ENCODE data around the gene HAUS7. TPM values are rescaled to one million over a fixed set of nuclear protein-coding genes. Genes with fewer than 3 reads are reported as not detected.

Gene HAUS7
- total RNA-seq, 1 donor from 2014 or later: 13.1 TPM

DNA sequence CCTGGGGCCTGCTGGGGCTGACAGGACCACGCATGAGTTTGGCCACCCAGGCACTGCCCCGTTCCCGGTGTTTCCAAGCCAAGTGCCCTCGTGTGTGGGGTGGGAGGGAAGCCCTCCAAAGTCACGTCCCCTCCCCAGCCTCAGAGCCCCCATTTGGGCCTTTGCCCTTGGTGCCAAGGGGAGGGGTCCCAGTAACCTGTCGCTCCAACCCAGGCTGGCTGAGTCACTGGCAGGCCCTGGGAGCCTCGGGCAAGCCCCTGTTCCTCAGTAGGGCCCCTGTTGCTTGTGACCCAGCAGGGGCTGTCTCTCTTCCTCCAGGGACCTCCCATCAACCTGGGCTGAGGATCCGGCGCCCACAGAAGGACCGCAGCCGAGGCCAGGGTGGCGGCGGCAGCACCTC, 10.7 kb upstream of the HAUS7 start:
- Mint-ChIP-seq H3K27ac (no peak overlapping the region), H3K4me3 (no peak overlapping the region), H3K4me1 (peaks cover 2% of the 10 kb centered on the region), H3K27me3 (ENCODE audit: insufficient read depth, low read depth) (peaks cover 4% of the 10 kb centered on the region), H3K9me3 (peaks cover 12% of the 10 kb centered on the region), H3K36me3 (peaks cover 1% of the 10 kb centered on the region)
- Histone ChIP-seq H3K9ac (no peak overlapping the region), H3K27me3 (peaks cover 4% of the 10 kb centered on the region), H3K4me2 (no peak overlapping the region), H3K4me3 (no peak overlapping the region), H3F3A (ENCODE audit: low read depth) (no peaks in the 10 kb centered on the region), H3K4me1 (no peaks in the 10 kb centered on the region), H3K79me2 (ENCODE audit: low read depth) (no peaks in the 10 kb centered on the region), H2AFZ (replicated peaks) (no peak overlapping the region), H4K20me1 (ENCODE audit: low read depth) (no peaks in the 10 kb centered on the region), H3K27ac (no peak overlapping the region), H3K9me3 (ENCODE audit: low read depth) (no peaks in the 10 kb centered on the region), H3K36me3 (no peaks in the 10 kb centered on the region)
- no peak for DNase-seq (ENCODE audit: low spot score)
- TF ChIP-seq EZH2phosphoT487 (IDR thresholded peaks at IDR 0.05) (no peak), EZH2 (IDR thresholded peaks at IDR 0.05) (no peak)
- TF ChIP-seq, protein P1, sequence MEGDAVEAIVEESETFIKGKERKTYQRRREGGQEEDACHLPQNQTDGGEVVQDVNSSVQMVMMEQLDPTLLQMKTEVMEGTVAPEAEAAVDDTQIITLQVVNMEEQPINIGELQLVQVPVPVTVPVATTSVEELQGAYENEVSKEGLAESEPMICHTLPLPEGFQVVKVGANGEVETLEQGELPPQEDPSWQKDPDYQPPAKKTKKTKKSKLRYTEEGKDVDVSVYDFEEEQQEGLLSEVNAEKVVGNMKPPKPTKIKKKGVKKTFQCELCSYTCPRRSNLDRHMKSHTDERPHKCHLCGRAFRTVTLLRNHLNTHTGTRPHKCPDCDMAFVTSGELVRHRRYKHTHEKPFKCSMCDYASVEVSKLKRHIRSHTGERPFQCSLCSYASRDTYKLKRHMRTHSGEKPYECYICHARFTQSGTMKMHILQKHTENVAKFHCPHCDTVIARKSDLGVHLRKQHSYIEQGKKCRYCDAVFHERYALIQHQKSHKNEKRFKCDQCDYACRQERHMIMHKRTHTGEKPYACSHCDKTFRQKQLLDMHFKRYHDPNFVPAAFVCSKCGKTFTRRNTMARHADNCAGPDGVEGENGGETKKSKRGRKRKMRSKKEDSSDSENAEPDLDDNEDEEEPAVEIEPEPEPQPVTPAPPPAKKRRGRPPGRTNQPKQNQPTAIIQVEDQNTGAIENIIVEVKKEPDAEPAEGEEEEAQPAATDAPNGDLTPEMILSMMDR (IDR thresholded peaks at IDR 0.05): no peak

DNA sequence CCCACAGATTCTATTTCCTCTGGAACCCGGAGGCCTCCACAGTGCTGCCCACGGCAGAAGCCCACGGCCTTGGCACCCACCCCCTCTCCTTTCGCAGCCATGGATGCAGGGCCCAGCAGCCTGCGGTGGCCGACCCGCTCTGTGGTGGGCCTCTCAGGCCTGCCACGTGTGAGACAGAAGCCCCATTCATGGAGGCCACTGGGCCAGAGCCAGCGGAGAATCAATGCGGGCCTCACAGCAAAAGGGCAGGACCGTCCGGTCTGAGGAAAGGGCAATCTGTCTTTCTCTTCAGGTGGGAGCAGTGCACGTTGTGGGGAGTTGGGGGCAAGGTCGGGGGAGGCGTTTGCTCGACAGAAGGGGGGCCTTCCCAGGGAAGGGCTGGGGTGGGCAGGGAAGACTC, 8.4 kb upstream of the HAUS7 start:
- Mint-ChIP-seq H3K9me3 (peaks cover 13% of the 10 kb centered on the region), H3K4me3 (no peak overlapping the region), H3K36me3 (no peaks in the 10 kb centered on the region), H3K27me3 (ENCODE audit: insufficient read depth, low read depth) (peaks cover 7% of the 10 kb centered on the region), H3K4me1 (no peaks in the 10 kb centered on the region), H3K27ac (no peak overlapping the region)
- no peak overlapping the region for H3K4me2 ChIP-seq
- H3K27ac ChIP-seq: no peak overlapping the region
- no peaks in the 10 kb centered on the region for H3K4me1 ChIP-seq
- H3K27me3 ChIP-seq: peaks cover 22% of the 10 kb centered on the region
- H4K20me1 ChIP-seq (ENCODE audit: low read depth): no peaks in the 10 kb centered on the region
- no peaks in the 10 kb centered on the region for H3F3A ChIP-seq (ENCODE audit: low read depth)
- H2AFZ ChIP-seq (replicated peaks): no peak overlapping the region
- no peak overlapping the region for H3K4me3 ChIP-seq
- H3K36me3 ChIP-seq: no peaks in the 10 kb centered on the region
- DNase-seq (ENCODE audit: low spot score): no peak
- no peak overlapping the region for H3K9ac ChIP-seq
- H3K9me3 ChIP-seq (ENCODE audit: low read depth): no peaks in the 10 kb centered on the region
- no peaks in the 10 kb centered on the region for H3K79me2 ChIP-seq (ENCODE audit: low read depth)
- TF ChIP-seq EZH2 (IDR thresholded peaks at IDR 0.05) (no peak), EZH2phosphoT487 (IDR thresholded peaks at IDR 0.05) (no peak)
- TF ChIP-seq, protein P1 (IDR thresholded peaks at IDR 0.05): no peak

DNA sequence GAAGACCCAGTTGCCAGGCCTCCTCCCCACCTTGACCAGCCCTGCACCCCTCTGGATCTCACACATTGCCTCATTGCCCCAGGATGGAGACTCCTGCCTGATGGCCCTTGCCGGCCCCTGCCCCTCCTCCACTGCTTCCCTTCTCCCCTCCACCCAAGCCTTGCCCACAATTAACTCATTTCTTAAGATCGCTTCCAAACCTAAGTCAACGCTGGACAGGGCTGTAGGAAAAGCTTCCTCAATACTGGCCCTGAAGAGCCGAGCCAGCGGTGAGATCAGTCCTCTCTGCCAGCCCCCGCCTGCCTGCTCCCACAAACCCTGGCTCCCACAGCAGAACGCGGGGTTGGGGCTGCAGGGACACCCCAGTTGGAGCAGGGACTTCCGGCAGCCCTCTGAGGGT, 7.5 kb upstream of the HAUS7 start:
- Histone ChIP-seq H3K4me2 (no peak overlapping the region), H3K27ac (no peak overlapping the region), H3K9me3 (ENCODE audit: low read depth) (no peaks in the 10 kb centered on the region), H3K79me2 (ENCODE audit: low read depth) (no peaks in the 10 kb centered on the region), H3K4me3 (no peak overlapping the region), H3K9ac (no peak overlapping the region), H4K20me1 (ENCODE audit: low read depth) (no peaks in the 10 kb centered on the region), H3K36me3 (no peaks in the 10 kb centered on the region), H2AFZ (replicated peaks) (no peak overlapping the region), H3F3A (ENCODE audit: low read depth) (no peaks in the 10 kb centered on the region), H3K4me1 (no peaks in the 10 kb centered on the region), H3K27me3 (peaks cover 22% of the 10 kb centered on the region)
- Mint-ChIP-seq H3K27ac (no peak overlapping the region), H3K4me1 (no peaks in the 10 kb centered on the region), H3K27me3 (ENCODE audit: insufficient read depth, low read depth) (peaks cover 7% of the 10 kb centered on the region), H3K9me3 (peaks cover 16% of the 10 kb centered on the region), H3K36me3 (no peaks in the 10 kb centered on the region), H3K4me3 (no peak overlapping the region)
- no peak for DNase-seq (ENCODE audit: low spot score)
- TF ChIP-seq EZH2 (IDR thresholded peaks at IDR 0.05) (no peak), EZH2phosphoT487 (IDR thresholded peaks at IDR 0.05) (no peak)
- TF ChIP-seq, protein P1 (IDR thresholded peaks at IDR 0.05): no peak
